ENCODE measurements around the gene NEURL1B.

Gene NEURL1B

GRCh38 chr5:172740428-172741205 lies 99.6 kb downstream of the NEURL1B start:
- no peak for DNase-seq

All from CD4-positive, alpha-beta T cell treated with Interleukin-12 subunit alpha and Interleukin-12 subunit beta, for 1 hour (primary cell).